ENCODE measurements around the gene ENGASE. TPM values are rescaled to one million over a fixed set of nuclear protein-coding genes. Genes with fewer than 3 reads are reported as not detected.

The ENGASE gene
- total and polyA plus RNA-seq, 9 of the 15 experiments (the other 6 are each of a cell fraction or from before 2014, with no cell fraction given) = 0.06 to 45.5 (median 13.9) TPM

GRCh38 chr17:79047923-79048825 lies 26.4 kb upstream of the ENGASE start:
- 5% methylated on average over 39 of the region's 41 CpGs for WGBS (ENCODE audit: insufficient coverage, low coverage, missing lambda C conversion rate)
- Histone ChIP-seq H3K9ac (ENCODE audit: insufficient read depth in 1 of 2, low read depth in 2 of 2, low read length in 2 of 2) (peak overlapping the region in 1 of 2 experiments; percentile 13; a peak in 1 of 4 replicates), H3K9me1 (ENCODE audit: control insufficient read depth, insufficient read depth, low read length) (no peaks in the 10 kb centered on the region), H3K27ac (ENCODE audit: extremely low read depth, low read depth, low read length) (no peak overlapping the region), H3K36me3 (ENCODE audit: control insufficient read depth, insufficient read depth, low read length) (no peaks in the 10 kb centered on the region), H3K27me3 (ENCODE audit: control insufficient read depth in 2 of 2, insufficient read depth in 2 of 2, low read length in 2 of 2) (peaks cover 32 to 79% of the 10 kb centered on the region in 2 experiments; a peak in 4 of 5 replicates), H2AFZ (ENCODE audit: low read depth, low read length) (no peak overlapping the region), H3K79me2 (ENCODE audit: control insufficient read depth, insufficient read depth, low read length) (no peaks in the 10 kb centered on the region), H3K4me3 (no peak overlapping the region), H3K4me1 (replicated peaks in 1 of 2; ENCODE audit: control insufficient read depth in 2 of 2, insufficient read depth in 2 of 2, low read length in 2 of 2) (peaks cover 0 to 14% of the 10 kb centered on the region in 2 experiments; a peak in 2 of 5 replicates), H4K20me1 (replicated peaks; ENCODE audit: control insufficient read depth, insufficient read depth, low read length) (peaks cover 15% of the 10 kb centered on the region; the same call in 1 of the 2 replicates), H3K9me3 (replicated peaks; ENCODE audit: control insufficient read depth, insufficient read depth, low read depth, low read length) (no peaks in the 10 kb centered on the region; the same call in 1 of the 2 replicates), H3K4me2 (ENCODE audit: insufficient read depth, low read length) (no peak overlapping the region)
- POLR2A ChIA-PET = no interaction called here
- CTCF ChIA-PET (ENCODE audit: low intra/inter-chr PET ratio) = interaction anchor here (0.6 to 0.9 kb wide), 2 partner anchors 34 to 340 kb away, joined by 3 read pairs; no protein-coding TSS in a partner anchor
- no TSS peak for BruUV-seq (replicated peaks)
- FAIRE-seq = no peak
- in situ Hi-C loops (cut with MboI) = no loop called here
- no peak for DNase-seq (ENCODE audit: extremely low read depth in 1 of 4, low spot score in 3 of 4)
- no peak; the same call in 2 of the 3 replicates for ATAC-seq
- intact Hi-C loops (cut with micrococcal nuclease) = loop anchor here (5.0 kb wide), 1 partner anchor 34 kb away; no protein-coding TSS in a partner anchor
- TF ChIP-seq MCM3 (IDR thresholded peaks at IDR 0.05) (no peak), EP300 (IDR thresholded peaks at IDR 0.05; ENCODE audit: low read length) (no peak), E2F4 (CRISPR knock-in tag; IDR thresholded peaks at IDR 0.05; ENCODE audit: low read depth) (no peak)
